Adrenal gland (tissue), 5 donors: ENCODE measurements around the gene DYNAP.

Experiments
- CTCF ChIP-seq, 6 experiments: fragments of 450-650 bp in 4 of 6; fragments of 200-600 bp in 2 of 6; sonication (generic) in 1 of 6; IDR thresholded peaks; 1 replicate in 5 of 6; 2 replicates in 1 of 6; pipeline versions ENCODE4 v1.5.1 to v1.8.0; 2016 to 2021; ENCODE audit warnings: antibody characterized with exemption in 6 of 6, mild to moderate bottlenecking in 2 of 6, moderate library complexity in 1 of 6
- POLR2A ChIP-seq, 2 donors: fragments of 450-650 bp; IDR thresholded peaks; one replicate each; pipeline ENCODE4 v1.6.1; 2017; ENCODE audit warnings: antibody characterized with exemption in 2 of 2, mild to moderate bottlenecking in 2 of 2, moderate library complexity in 1 of 2
- donor health status: DM: no; HTN: no; CAD: no.

- TF ChIP-seq CTCF (IDR thresholded peaks at IDR 0.05) (no peak), POLR2A (IDR thresholded peaks at IDR 0.05) (no peak)
Observed at GRCh38 chr18:54561706-54562267, 29.3 kb upstream of the DYNAP start.
